Measurements from ENCODE around the gene ABCC4. TPM values are rescaled to one million over a fixed set of nuclear protein-coding genes. Genes with fewer than 3 reads are reported as not detected.
"Not testable (repeated sequence)": the region's sequence is repeated elsewhere in the genome, so short reads cannot be mapped to it uniquely, and the experiment has no call there.

ABCC4 gene
- total RNA-seq, 1 donor from 2014 or later: 5.4 TPM

DNA sequence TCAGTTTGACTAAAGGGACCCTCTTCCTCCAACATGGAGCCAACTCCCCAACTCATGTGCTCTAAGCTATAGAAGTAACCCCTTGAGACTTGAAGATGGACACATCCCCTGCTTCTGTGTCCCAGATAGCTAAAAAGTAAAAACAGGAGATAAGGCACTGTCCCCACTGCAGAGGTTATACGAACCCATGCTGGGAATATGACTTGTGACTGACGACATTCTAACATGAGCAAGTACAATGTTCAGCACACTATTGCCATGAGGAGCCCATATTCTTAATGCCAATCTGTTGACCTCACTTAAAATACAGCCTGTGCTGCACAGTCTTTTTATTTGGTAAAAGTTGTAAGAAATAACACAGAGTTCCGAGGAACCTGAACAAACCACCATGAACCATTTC is 71.4 kb downstream of the ABCC4 start:
- no peak for DNase-seq (ENCODE audit: low read depth in 2 of 2)

DNA sequence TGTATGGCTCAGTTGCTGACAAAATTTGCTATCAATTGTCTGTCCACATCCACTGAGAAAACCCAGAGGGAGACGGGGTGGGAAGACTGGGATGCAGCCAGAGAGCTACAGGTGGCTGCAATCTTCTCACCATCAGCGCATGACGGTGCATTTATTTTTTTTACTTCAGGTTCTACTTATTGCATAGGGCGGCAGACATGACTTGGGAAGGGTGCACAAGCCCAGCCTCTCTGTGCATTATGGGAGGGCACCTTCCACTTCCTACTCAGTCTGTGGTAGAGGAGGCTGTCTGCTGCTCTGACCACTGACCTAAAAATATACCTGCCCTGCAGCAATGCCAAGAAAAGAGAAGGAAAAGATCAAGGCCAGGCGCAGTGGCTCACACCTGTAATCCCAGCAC is 73.1 kb downstream of the ABCC4 start:
- DNase-seq (ENCODE audit: low read depth in 2 of 2): no peak

DNA sequence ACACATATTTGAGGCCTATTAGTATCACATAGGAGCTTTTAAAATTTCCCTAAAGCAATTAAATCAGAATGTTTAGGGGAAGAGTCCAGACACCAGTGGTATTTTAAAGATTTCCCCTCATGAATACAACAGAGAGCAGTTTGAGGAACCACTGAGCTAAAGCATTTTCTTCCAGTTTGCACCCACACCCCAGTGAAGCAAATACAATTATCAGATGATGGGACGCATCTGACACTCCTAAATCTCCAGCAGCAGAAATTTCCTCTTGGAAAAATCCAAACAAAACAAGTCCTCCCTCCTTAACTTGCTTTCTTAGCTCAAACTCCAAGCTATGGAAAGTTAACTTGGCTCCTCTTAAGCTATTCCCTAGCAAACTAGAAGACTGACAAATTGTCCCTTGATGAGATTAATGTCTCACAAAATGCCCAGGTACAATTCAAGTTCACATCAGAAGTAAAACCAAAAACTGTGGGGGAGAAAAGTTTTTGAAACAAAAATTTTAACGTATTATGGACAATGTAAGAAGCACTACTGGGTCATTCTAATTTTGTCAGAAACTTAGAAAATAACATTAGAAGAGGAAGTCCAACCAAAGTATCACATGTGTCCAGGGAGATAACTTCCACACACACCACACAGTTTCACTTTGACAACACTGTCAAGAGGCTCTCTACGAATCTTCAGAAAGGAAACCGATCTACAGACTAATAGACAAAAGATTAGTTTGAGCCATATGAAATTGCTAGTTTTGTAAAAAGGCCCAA is 74.1 kb downstream of the ABCC4 start:
- no peak for DNase-seq (ENCODE audit: low read depth in 2 of 2)

DNA sequence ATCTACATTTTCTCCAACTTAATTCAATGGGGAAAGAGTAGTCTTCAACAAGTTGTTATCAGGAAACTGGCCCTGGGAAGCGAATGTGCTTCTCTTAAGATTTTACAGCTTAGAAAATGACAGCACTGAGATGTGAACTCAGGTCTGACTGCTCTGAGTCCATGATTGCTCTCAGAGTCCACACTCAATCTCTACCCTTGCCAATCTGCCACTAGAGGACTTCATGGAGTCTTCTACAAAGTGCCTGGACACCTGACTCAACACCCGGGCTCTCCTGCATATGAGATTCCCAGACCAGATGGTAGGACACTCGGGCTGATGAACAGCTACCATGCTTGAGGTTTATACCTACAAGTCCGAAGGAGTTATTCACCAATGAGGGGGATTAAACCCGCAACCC is 74.8 kb downstream of the ABCC4 start:
- no peak for DNase-seq (ENCODE audit: low read depth in 2 of 2)

DNA sequence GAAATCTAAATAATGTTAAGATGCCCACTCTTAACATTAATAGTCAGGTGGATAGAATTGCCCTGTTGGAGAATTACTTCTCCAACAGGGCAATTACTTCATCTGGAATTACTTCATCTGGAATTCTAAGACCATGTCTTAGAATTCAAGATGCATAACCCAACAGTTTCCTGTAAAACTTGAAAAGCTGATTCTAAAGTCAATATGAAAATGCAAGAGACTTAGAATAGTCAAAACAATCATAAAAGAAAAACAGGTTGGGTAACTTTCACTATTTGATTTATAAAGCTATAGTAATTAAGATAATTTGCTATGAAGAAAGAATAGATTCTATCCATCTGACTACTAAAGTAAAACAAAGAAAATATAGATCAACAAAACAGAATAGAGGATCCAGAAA is 75.2 kb downstream of the ABCC4 start:
- DNase-seq (ENCODE audit: low read depth in 2 of 2): no peak

DNA sequence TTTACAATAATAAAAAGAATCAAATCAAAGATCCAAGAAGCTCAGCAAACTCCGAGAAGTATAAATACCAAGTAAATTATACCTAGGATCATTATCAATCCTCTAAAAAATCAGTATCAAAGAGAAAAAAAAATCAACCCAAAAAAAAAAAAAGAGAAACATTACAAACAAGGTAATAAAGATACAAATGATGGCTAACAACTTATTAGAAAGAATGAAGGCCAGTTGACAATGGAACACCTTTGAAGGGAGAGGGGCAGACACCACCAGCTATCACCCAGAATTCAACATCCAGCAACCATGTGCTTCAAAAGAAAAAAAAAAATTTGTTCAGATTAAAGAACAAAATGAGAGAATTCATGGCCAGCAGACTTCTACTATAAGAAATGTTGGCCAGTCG is 77.2 kb downstream of the ABCC4 start:
- DNase-seq (ENCODE audit: low read depth in 2 of 2): no peak

DNA sequence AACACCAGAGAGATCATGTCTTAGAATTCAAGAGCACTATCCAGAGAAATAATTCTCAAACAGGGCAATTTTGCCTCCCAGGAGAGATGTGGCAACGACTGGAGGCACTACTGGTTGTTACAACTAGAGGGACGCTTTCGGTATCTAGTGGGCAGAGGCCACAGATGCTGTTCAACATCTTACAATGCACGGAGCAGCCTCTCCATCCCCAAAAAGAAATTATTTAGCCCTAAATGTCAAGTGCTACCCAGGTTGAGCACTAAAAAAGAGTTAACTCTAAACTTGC is 78.6 kb downstream of the ABCC4 start:
- no peak for DNase-seq (ENCODE audit: low read depth in 2 of 2)

DNA sequence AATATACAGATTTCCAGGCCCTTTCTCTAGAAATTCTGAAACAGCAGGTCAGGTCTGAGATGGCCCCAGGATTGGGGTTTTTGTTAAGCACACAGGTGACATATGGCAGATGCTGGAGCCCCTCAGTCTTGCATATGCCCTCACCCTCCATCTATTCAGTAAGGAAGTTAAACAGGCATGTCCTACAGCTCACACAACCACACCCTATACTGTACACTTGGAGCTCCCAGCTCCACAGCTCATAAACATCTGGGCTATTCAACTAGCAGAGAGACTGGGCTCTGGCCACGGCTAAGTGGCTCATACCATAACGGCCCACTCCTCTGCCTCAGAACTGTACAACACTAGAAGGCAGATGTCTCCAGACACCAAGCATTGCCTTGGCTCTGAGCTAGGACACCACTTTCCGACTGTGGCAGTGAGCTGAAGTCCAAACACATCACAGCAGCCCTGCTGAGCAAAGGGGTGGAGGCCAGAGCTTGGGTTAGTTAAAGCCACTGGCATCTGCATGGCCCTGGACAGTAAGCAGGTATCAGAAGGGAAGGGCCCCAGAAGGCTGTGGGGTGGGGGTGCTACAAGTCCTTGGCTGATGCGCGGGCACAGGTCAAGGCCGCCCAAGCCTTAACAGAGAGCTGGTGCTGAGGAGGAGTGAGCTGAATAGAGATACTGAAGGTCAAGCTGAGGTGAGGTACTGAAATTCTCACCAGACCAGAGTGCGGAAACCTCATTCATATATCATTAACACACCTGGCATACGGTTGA is 79.1 kb downstream of the ABCC4 start:
- no peak for DNase-seq (ENCODE audit: low read depth in 2 of 2)

DNA sequence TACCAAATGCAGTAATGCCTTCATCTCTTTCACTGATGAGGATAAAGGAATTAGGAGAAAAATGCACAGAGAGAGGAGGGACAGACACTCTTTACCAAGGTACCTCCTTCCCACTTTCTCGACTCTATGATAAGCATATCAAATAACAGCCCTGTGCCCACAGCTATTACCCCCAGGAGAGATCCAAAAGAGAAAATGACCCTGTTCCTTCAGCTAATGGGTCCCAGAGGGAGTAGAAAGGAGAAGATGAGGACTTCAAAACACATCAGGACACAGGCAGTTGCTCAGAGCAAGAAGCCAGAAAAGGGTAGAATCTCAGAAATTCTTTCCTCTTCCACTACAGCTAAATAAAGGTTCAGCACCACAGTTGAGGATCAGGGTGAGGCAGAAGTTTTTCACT is 80.6 kb downstream of the ABCC4 start:
- no peak for DNase-seq (ENCODE audit: low read depth in 2 of 2)

DNA sequence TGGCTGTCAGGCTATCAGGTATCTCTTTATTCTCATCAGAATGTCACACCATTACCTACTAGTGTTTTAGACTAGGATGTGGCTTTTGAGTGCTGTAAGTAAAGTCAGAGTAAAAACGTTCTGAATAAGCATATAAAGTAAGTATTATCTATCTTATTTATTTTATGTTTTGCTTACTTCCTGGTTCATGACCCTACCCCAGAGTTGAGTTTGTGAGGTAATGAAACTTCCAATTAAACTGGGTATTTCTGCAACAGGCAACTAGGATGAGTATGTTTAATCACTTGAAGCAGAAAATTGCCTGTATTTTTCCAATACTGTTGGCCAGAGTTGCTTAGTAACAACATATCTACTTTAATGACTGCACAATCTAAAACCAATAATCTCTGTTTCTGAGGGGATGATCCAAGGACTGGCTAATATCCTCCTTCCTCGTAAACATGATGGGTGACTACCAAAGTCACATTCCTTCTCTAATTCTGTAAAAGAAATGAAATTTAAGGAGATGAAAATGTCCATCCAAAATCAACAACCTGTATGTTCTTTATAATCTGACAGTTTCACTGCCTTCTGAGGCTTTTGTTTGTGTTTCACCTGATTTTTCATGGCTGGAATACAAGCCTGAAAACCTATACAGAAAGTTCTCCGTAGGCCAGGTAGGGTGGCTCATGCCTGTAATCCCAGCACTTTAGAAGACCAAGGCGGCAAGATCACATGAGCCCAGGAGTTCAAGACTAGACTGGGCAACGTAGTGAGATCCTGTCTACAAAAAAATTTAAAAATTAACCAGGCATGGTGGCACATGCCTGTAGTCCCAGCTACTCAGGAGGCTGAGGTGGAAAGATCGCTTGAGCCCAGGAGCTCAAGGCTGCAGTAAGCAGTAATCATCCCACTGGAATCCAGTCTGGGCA is 83.1 kb downstream of the ABCC4 start:
- no peak for DNase-seq (ENCODE audit: low read depth in 2 of 2)

DNA sequence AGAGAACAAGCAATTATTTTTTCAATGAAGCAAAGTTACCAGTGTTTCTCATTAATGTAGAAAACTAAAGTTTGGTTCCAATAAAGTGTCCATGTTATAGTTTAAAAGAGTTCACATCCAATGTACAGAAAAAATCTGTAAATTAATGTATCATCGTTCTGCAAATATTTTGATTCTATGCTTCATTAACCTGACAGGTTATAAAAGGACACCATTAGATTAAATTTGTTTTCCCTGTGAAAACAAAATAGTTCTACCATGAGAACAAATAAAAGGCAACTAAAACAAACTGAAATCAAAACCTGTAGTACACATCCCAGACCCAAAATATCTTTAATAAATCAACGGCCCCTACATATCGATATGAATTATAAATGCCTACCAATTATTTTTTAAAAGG is 85.1 kb downstream of the ABCC4 start:
- DNase-seq (ENCODE audit: low read depth in 2 of 2): no peak

DNA sequence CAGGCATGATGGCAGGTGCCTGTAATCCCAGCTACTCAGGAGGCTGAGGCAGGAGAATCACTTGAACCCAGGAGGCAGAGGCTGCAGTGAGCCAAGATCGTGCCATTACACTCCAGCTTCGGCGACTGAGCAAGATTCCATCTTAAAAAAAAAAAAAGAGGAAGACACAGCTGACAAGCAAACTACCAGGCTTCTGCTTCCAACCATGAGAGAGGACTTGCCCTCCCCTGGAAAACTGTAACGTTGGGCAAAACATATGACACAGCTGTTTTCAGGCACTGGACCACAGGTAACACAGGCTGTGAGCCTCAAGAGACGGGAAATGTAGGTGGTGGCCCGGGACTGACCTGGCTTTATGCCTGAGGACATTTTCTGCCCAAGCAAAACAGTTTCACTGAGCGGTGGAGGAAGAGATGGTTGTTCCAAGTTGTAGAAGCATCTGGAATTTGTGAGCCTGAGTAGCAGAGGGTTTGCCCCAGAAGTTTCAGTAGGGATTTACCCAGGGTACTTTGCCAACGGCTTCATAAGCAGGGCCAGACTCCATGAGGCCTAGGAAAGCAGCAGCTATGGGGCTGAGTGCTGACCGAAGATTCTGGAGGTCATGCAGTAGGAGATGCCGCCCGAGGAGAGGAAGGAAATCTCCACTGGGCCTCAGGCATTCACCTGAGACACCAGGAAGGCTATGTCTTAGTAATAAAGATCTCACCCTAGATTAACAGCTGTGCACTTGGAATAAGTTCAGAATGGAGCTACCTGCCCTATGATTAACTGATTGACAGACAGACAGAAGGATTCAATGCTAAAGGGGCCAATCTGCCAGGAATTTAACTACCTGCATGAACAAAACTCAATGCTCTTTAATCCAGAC is 88.0 kb downstream of the ABCC4 start:
- DNase-seq (ENCODE audit: low read depth in 2 of 2): peak in 1 of 2 donors; percentile 27

DNA sequence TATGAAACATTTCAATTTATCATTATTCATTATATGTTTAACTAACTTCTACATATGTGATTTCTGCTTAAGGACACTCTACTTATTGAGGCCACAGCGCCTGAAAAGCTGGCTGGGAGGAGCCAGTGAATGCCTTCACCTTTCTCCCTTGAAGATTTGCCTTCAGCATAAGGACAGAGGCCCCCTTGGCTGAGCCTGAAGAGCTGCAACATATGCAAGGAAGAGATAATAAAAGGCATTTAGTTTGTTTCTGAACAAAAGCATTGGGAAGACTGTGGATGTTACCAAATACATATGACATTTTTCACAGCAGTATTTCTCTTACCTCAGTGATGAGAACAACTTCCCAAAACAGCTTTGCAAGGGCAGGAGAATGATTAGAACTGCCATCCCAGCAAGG is 92.1 kb downstream of the ABCC4 start:
- no peak for DNase-seq (ENCODE audit: low read depth in 2 of 2)

DNA sequence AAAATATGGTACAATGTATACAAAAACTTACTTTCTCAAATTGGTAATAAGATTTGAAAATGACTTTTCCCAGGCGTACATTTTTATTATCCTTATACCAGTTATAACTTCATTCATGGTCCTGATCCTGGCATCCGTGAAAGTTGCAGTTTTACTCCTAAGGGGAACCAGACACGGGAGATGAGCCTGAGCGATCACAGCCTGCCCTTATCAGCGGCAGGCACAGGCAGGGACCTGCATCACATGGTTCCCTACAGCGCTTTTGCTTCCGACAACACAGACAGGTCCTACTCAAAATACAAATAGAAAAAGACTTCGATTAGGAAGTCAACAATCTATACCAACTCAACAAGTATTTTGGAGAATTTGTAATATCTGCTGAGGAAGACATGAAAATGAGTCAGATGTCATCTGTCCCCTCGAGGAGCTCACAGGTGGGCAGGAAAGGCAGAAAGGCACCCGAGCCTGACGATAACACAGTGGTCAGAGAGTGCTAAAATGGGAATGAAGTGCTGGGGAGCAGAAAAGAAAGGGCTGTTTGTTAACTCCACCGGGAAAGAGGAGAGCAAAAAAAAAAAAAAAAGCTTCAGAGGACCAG is 93.4 kb downstream of the ABCC4 start:
- DNase-seq (ENCODE audit: low read depth in 2 of 2): no peak

DNA sequence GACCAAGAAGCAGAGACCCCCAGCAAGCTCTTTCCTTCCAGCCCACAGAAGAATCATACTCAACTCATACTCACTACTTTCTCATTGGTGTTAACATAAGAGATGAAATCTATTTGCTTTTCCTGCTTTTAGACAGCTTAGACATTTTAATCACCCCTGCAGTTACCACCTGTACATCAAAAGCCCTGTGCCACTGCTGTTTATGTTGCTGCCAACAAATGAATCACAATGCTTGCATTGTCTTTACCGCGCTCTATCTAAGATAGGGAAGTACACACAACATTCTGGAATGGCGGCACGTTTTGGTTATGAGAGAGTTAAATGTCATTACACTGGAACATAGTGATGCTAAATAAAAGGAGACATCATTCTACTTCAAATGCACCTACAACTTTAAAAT is 95.1 kb downstream of the ABCC4 start:
- DNase-seq (ENCODE audit: low read depth in 2 of 2): no peak

DNA sequence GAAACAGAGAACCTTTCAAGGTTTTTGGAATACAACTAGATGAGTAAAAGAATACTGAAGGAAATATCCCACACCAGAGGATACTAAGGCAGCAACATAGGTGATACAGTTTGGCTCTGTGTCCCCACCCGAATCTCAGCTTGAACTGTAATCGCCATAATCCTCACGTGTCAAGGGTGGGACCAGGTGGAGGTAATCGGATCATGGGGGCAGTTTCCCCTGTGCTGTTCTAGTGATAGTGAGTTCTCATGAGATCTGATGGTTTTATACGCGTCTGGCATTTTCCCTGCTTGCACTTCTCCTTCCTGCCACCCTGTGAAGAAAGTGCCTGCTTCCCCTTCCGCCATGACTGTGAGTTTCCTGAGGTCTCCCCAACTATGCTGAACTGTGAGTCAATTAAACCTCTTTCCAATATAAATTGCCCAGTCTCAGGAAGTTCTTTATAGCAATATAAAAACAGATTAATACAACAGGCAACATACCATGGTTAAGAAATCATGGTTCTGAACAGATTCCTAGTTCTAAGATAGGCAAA is 97.0 kb downstream of the ABCC4 start:
- peak in 1 of 2 donors; percentile 41 for DNase-seq (ENCODE audit: low read depth in 2 of 2)

DNA sequence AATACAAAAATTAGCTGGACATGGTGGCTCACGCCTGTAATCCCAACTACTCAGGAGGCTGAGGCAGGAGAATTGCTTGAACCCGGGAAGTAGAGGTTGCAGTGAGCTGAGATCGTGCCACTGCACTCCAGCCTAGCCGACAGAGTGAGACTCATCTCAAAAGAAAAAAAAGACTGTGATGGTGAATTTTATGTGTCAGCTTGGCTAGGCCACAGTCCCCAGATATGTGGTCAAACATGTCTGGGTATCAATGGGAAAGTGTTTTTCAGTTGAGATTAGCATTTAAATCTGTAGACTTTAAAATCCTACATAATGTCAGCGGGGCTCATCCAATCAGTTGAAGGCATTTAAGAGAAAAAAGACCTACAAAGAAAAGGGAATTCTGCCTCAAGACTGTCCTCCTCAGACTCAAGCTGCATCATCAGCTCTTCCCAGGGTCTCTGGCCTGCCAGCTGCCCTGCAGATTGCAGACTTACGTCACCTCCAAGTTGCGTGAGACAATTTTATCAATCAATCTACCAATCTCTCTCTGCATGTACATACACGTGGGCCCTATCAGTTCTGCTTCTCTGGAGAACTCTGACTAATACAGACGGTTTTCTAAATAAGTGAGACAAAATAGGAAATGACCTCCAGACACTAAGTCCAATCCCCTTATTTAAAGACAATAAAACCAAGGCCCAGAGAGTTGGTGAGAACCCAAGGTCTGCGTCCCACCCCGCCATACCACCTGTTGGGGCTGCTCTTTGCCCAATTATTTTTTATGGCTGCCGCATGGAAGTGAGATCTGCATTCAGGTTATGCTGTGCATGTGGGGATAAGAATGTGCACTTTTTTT is 99.2 kb downstream of the ABCC4 start:
- DNase-seq (ENCODE audit: low read depth in 2 of 2): peak in 1 of 2 donors; percentile 56

DNA sequence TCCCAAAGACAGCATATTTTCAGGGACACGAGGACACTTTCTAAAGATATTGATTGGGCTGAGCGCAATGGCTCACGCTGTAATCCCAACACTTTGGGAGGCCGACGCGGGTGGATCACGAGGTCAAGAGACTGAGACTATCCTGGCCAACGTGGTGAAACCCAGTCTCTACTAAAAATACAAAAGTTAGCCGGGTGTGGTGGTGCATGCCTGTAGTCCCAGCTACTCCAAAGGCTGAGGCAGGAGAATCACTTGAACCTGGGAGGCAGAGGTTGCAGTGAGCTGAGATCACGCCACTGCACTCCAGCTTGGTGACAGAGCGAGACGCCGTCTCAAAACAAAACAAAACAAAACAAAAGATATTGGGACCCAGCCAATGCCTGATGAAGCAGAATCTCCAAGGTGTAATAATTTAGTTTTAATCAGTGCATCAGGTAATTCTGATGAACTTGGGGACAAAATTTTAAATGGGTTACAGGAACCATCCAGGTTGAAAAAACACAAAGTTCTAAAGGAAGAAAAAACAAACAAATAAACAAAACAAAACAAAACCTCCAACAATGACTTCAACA is 100.8 kb downstream of the ABCC4 start:
- DNase-seq (ENCODE audit: low read depth in 2 of 2): not testable (repeated sequence)

DNA sequence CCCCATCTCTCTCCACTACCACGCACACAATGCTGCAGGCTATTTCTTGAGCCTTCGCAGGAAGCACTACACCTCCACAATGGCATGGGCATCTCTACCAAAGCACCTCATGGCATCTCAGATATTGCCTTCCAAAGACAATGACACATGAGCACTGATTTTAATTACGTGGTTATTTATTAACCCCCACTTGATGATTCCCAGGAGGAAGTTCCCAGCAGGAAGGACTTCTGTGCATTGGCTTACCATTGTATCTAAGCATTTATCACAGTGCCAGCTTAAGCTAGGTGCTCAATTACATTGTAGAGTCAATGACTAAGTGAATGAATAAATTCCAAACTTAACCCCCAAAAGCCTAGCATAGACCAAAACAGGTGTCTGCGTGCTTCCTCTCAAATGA is 101.4 kb downstream of the ABCC4 start:
- DNase-seq (ENCODE audit: low read depth in 2 of 2): no peak
